Measurements from ENCODE around the gene PLK1.
"Not testable (repeated sequence)": the region's sequence is repeated elsewhere in the genome, so short reads cannot be mapped to it uniquely, and the experiment has no call there.

PLK1 gene

DNA sequence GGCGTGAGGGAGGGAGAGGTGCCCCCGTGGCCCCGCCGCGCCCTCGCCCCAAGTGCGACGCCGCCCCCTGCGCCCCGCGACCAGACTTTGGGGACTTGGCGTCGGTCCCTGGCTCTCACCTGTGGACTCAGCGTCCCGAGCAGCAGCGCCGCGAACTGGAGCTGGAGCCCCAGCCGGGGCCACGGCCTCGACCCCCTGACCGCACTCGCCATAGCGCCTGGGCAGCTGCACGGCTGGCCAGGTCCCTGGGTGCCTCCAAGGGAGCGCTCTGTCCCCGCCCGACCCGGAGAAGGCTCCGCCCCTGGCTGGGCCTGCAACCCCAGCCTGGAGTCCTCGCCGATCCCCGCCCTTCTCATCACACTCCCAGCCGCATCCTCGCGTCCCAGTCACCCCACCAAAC is 34.3 kb downstream of the PLK1 start, which contains the start of gene ERN2:
ERN2 (minus strand) TSS at position 247 of the 400 bp plus-strand sequence; CDS start at position 212, 35 bp downstream.
- TF ChIP-seq, protein P1, sequence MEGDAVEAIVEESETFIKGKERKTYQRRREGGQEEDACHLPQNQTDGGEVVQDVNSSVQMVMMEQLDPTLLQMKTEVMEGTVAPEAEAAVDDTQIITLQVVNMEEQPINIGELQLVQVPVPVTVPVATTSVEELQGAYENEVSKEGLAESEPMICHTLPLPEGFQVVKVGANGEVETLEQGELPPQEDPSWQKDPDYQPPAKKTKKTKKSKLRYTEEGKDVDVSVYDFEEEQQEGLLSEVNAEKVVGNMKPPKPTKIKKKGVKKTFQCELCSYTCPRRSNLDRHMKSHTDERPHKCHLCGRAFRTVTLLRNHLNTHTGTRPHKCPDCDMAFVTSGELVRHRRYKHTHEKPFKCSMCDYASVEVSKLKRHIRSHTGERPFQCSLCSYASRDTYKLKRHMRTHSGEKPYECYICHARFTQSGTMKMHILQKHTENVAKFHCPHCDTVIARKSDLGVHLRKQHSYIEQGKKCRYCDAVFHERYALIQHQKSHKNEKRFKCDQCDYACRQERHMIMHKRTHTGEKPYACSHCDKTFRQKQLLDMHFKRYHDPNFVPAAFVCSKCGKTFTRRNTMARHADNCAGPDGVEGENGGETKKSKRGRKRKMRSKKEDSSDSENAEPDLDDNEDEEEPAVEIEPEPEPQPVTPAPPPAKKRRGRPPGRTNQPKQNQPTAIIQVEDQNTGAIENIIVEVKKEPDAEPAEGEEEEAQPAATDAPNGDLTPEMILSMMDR (IDR thresholded peaks at IDR 0.05), result no peak
- Histone ChIP-seq H3K27ac (no peak within 1 kb of the TSS), H3K27me3 (peaks cover 95% of the 10 kb centered on the region), H3K9me3 (no peaks in the 10 kb centered on the region), H3K4me3 (ENCODE audit: low read depth in 1 of 2, low read length in 1 of 2) (no peak within 1 kb of the TSS), H3K36me3 (no peaks in the 10 kb centered on the region), H3K4me1 (ENCODE audit: control insufficient read depth in 1 of 2, insufficient read depth in 1 of 2, low read depth in 1 of 2, low read length in 1 of 2) (no peaks in the 10 kb centered on the region)

- no peak overlapping the region for H3K27ac ChIP-seq
- H3K27me3 ChIP-seq, result peaks cover 97% of the 10 kb centered on the region
- no peaks in the 10 kb centered on the region for H3K9me3 ChIP-seq
- TF ChIP-seq, protein P1 (IDR thresholded peaks at IDR 0.05), result no peak
- no peak overlapping the region for H3K4me3 ChIP-seq (ENCODE audit: low read depth in 1 of 2, low read length in 1 of 2)
- no peaks in the 10 kb centered on the region for H3K36me3 ChIP-seq
- H3K4me1 ChIP-seq (ENCODE audit: control insufficient read depth in 1 of 2, insufficient read depth in 1 of 2, low read depth in 1 of 2, low read length in 1 of 2), result no peaks in the 10 kb centered on the region
Measured at GRCh38 chr16:23716484-23716883, 37.8 kb downstream of the PLK1 start.

DNA sequence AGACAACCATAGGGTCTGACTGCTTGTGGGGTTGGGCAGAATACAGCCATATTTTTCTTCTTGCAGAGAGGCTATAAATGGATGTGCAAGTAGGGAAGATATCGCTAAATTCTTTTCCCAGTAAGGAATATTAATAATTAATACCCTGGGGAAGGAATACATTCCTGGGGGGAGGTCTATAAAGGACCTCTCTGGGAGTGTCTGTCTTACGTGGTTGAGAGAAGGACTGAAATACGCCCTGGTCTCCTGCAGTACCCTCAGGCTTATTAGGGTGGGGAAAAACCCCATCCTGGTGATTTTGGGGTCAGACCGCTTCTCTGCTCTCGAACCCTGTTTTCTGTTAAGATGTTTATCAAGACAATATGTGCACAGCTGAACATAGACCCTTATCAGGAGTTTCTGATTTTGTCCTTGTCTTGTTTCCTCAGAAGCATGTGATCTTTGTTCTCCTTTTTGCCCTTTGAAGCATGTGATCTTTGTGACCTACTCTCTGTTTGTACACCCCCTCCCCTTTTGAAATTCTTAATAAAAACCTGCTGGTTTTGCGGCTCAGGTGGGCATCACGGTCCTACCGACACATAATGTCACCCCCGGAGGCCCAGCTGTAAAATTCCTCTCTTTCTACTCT is 44.0 kb downstream of the PLK1 start:
- not testable (repeated sequence) for H3K4me1 ChIP-seq (ENCODE audit: control insufficient read depth in 1 of 2, insufficient read depth in 1 of 2, low read depth in 1 of 2, low read length in 1 of 2); H3K4me3 ChIP-seq (ENCODE audit: low read depth in 1 of 2, low read length in 1 of 2); H3K9me3 ChIP-seq; H3K27ac ChIP-seq; H3K36me3 ChIP-seq
- H3K27me3 ChIP-seq, result peaks cover 41% of the 10 kb centered on the region

DNA sequence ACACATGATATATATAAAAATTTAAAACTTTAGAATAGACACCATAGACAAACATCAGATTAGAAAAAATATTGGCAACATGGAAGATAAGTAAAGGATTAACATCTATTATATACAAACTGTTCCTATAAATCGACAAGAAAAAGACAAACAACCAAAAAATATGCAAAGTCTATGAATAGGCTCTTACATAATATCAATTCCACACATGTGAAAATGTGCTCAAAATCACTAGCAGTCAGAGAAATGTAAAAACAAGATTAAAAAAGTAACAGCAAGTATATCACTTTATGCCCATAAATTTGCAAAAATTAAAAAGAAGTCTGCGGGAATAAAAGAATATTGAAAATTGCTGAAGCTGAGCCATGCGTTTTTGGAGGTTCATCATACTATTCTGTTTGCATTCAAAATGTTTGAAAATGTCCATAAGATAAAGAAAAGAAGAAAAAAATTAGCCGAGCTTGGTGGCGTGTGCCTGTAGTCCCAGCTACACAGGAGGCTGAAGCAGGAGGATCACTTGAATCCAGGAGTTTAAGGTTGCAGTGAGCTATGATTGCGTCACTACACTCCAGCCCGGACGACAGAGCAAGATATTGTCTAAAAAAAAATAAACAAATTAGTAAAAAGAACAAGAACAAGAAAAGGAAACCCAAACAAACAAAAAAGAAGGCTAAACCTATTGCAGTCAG is 45.6 kb downstream of the PLK1 start:
- peaks cover 27% of the 10 kb centered on the region for H3K27me3 ChIP-seq
- no peak overlapping the region for H3K4me3 ChIP-seq (ENCODE audit: low read depth in 1 of 2, low read length in 1 of 2)
- TF ChIP-seq, protein P1 (IDR thresholded peaks at IDR 0.05), result no peak
- H3K9me3 ChIP-seq, result no peaks in the 10 kb centered on the region
- H3K27ac ChIP-seq, result no peak overlapping the region
- no peaks in the 10 kb centered on the region for H3K4me1 ChIP-seq (ENCODE audit: control insufficient read depth in 1 of 2, insufficient read depth in 1 of 2, low read depth in 1 of 2, low read length in 1 of 2)
- H3K36me3 ChIP-seq, result no peaks in the 10 kb centered on the region

DNA sequence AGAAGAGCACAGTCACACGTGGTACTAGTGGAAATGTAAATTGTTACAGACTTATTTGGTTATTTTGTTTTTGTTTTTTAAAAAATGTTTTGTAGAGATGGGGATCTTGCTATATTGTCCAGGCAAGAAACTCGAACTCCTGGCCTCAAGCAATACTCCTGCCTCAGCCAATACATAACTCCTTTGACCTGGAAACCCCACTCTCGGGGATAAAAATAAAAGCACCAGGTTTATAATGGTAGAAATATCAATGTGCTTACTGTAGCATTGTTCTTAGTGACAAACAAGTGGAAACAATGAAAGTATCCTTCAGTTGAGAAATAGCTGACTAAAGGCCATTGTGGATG is 46.1 kb downstream of the PLK1 start:
- Histone ChIP-seq H3K27me3 (peaks cover 23% of the 10 kb centered on the region), H3K4me1 (ENCODE audit: control insufficient read depth in 1 of 2, insufficient read depth in 1 of 2, low read depth in 1 of 2, low read length in 1 of 2) (no peaks in the 10 kb centered on the region), H3K4me3 (ENCODE audit: low read depth in 1 of 2, low read length in 1 of 2) (no peak overlapping the region), H3K9me3 (no peaks in the 10 kb centered on the region), H3K36me3 (no peaks in the 10 kb centered on the region), H3K27ac (no peak overlapping the region)
- TF ChIP-seq, protein P1 (IDR thresholded peaks at IDR 0.05), result no peak

GRCh38 chr16:23726710-23727109 is 48.0 kb downstream of the PLK1 start:
- Histone ChIP-seq H3K36me3 (no peaks in the 10 kb centered on the region), H3K9me3 (no peaks in the 10 kb centered on the region), H3K27me3 (peaks cover 4% of the 10 kb centered on the region), H3K27ac (no peak overlapping the region), H3K4me1 (ENCODE audit: control insufficient read depth in 1 of 2, insufficient read depth in 1 of 2, low read depth in 1 of 2, low read length in 1 of 2) (no peaks in the 10 kb centered on the region), H3K4me3 (ENCODE audit: low read depth in 1 of 2, low read length in 1 of 2) (no peak overlapping the region)
- TF ChIP-seq, protein P1 (IDR thresholded peaks at IDR 0.05), result no peak

Measured in neutrophil (primary cell).